Measurements from ENCODE around the gene NR3C2.

Gene NR3C2

GRCh38 chr4:148182230-148182911, 259.8 kb downstream of the NR3C2 start:
- Histone ChIP-seq H3K4me2 (ENCODE audit: insufficient read depth, low read length) (no peak overlapping the region), H3K4me1 (ENCODE audit: insufficient read depth, low read length) (no peaks in the 10 kb centered on the region), H3K27me3 (ENCODE audit: insufficient read depth, low read length, poor library complexity) (no peaks in the 10 kb centered on the region), H2AFZ (ENCODE audit: low read depth, low read length) (no peak overlapping the region), H4K20me1 (ENCODE audit: insufficient read depth, low read length) (no peaks in the 10 kb centered on the region), H3K9ac (ENCODE audit: low read depth, low read length) (no peak overlapping the region), H3K36me3 (ENCODE audit: insufficient read depth, low read length) (no peaks in the 10 kb centered on the region), H3K4me3 (ENCODE audit: low read depth in 1 of 2, low read length in 2 of 2) (no peak overlapping the region), H3K27ac (ENCODE audit: low read length) (no peak overlapping the region), H3K79me2 (ENCODE audit: insufficient read depth, low read length) (no peaks in the 10 kb centered on the region), H3K9me3 (ENCODE audit: insufficient read depth, low read length, severe bottlenecking) (no peaks in the 10 kb centered on the region)
- no peak for TF ChIP-seq EZH2 (IDR thresholded peaks at IDR 0.05; ENCODE audit: borderline replicate concordance, low read depth, low read length, severe bottlenecking)
- no peak for TF ChIP-seq CTCF (IDR thresholded peaks at IDR 0.05; ENCODE audit: borderline replicate concordance, extremely low read depth, low read length, poor library complexity, severe bottlenecking)
- ATAC-seq (ENCODE audit: insufficient read depth, low read depth) (no peak), DNase-seq (no peak)

- DNase-seq (no peak), ATAC-seq (ENCODE audit: insufficient read depth, low read depth) (no peak)
- Histone ChIP-seq H3K27ac (ENCODE audit: low read length) (no peak overlapping the region), H3K27me3 (ENCODE audit: insufficient read depth, low read length, poor library complexity) (no peaks in the 10 kb centered on the region), H3K4me2 (ENCODE audit: insufficient read depth, low read length) (no peak overlapping the region), H4K20me1 (ENCODE audit: insufficient read depth, low read length) (no peaks in the 10 kb centered on the region), H3K9me3 (ENCODE audit: insufficient read depth, low read length, severe bottlenecking) (no peaks in the 10 kb centered on the region), H3K4me1 (ENCODE audit: insufficient read depth, low read length) (no peaks in the 10 kb centered on the region), H3K79me2 (ENCODE audit: insufficient read depth, low read length) (no peaks in the 10 kb centered on the region), H3K4me3 (ENCODE audit: low read depth in 1 of 2, low read length in 2 of 2) (no peak overlapping the region), H3K36me3 (ENCODE audit: insufficient read depth, low read length) (no peaks in the 10 kb centered on the region), H2AFZ (ENCODE audit: low read depth, low read length) (no peak overlapping the region), H3K9ac (ENCODE audit: low read depth, low read length) (no peak overlapping the region)
- TF ChIP-seq EZH2 (IDR thresholded peaks at IDR 0.05; ENCODE audit: borderline replicate concordance, low read depth, low read length, severe bottlenecking) (no peak), CTCF (IDR thresholded peaks at IDR 0.05; ENCODE audit: borderline replicate concordance, extremely low read depth, low read length, poor library complexity, severe bottlenecking) (no peak)
Measured at GRCh38 chr4:148173397-148174017, 268.7 kb downstream of the NR3C2 start.

- Histone ChIP-seq H3K9me3 (ENCODE audit: insufficient read depth, low read length, severe bottlenecking) (no peaks in the 10 kb centered on the region), H3K27me3 (ENCODE audit: insufficient read depth, low read length, poor library complexity) (no peaks in the 10 kb centered on the region), H3K79me2 (ENCODE audit: insufficient read depth, low read length) (no peaks in the 10 kb centered on the region), H4K20me1 (ENCODE audit: insufficient read depth, low read length) (no peaks in the 10 kb centered on the region), H2AFZ (ENCODE audit: low read depth, low read length) (no peak overlapping the region), H3K9ac (ENCODE audit: low read depth, low read length) (no peak overlapping the region), H3K4me2 (ENCODE audit: insufficient read depth, low read length) (no peak overlapping the region), H3K27ac (ENCODE audit: low read length) (no peak overlapping the region), H3K36me3 (ENCODE audit: insufficient read depth, low read length) (no peaks in the 10 kb centered on the region), H3K4me3 (ENCODE audit: low read depth in 1 of 2, low read length in 2 of 2) (no peak overlapping the region), H3K4me1 (ENCODE audit: insufficient read depth, low read length) (no peaks in the 10 kb centered on the region)
- ATAC-seq (ENCODE audit: insufficient read depth, low read depth) (no peak), DNase-seq (no peak)
- TF ChIP-seq EZH2 (IDR thresholded peaks at IDR 0.05; ENCODE audit: borderline replicate concordance, low read depth, low read length, severe bottlenecking): no peak
- TF ChIP-seq CTCF (IDR thresholded peaks at IDR 0.05; ENCODE audit: borderline replicate concordance, extremely low read depth, low read length, poor library complexity, severe bottlenecking): no peak
Measured at GRCh38 chr4:148171596-148171995, 270.6 kb downstream of the NR3C2 start.
